H1 (cell line): Measurements from ENCODE around the gene TBC1D23. TPM values are rescaled to one million over a fixed set of nuclear protein-coding genes. Genes with fewer than 3 reads are reported as not detected.

Experiments used
- CTCF ChIA-PET: fragments of 300-600 bp; sonication (Branson Sonifier 250); formaldehyde crosslinking; loops from one replicate; lab custom pipeline; 2021; ENCODE audit not compliant: partially characterized antibody; lab: Charles Lee
- POLR2A ChIA-PET: fragments of 300-600 bp; sonication (Branson Sonifier 250); formaldehyde crosslinking; loops from one replicate; lab custom pipeline; 2021; ENCODE audit warnings: inconsistent platforms; ENCODE audit not compliant: partially characterized antibody; lab: Charles Lee
- DNase-seq, 2 experiments: peaks; one replicate each; pipeline versions ENCODE4 v3.0.0 to v3.0.0-alpha.2; 2010 to 2022; ENCODE audit warnings: low spot score in 2 of 2, low read depth in 1 of 2, mixed read lengths in 1 of 2
- FAIRE-seq: peaks from 2 replicates; lab custom pipeline; 2011; peaks lifted over from hg19 to GRCh38; lab: Jason Lieb, UNC
- H2AFZ ChIP-seq: 2 replicates; pipeline ENCODE4 v1.8.1; 2012; ENCODE audit warnings: low read length, inconsistent platforms
- H2AK5ac ChIP-seq: 2 replicates; pipeline ENCODE4 v1.6.1; 2013; ENCODE audit warnings: low read depth, low read length
- H2BK120ac ChIP-seq: replicated peaks from 2 replicates; pipeline ENCODE3; 2013; ENCODE audit warnings: low read depth, low read length, inconsistent platforms
- H2BK12ac ChIP-seq: 2 replicates; pipeline ENCODE4 v1.6.1; 2013; ENCODE audit warnings: low read depth, low read length
- H2BK15ac ChIP-seq: 2 replicates; pipeline ENCODE4 v1.6.1; 2013; ENCODE audit warnings: low read length
- H2BK20ac ChIP-seq: 2 replicates; pipeline ENCODE4 v1.6.1; 2013; ENCODE audit warnings: low read length
- H2BK5ac ChIP-seq: 2 replicates; pipeline ENCODE4 v1.6.1; 2013; ENCODE audit warnings: low read depth, low read length
- H3K14ac ChIP-seq: 2 replicates; pipeline ENCODE4 v1.6.1; 2013; ENCODE audit warnings: inconsistent platforms; ENCODE audit not compliant: insufficient read length
- H3K18ac ChIP-seq: 2 replicates; pipeline ENCODE4 v1.6.1; 2013; ENCODE audit warnings: low read length; ENCODE audit errors: extremely low read depth
- H3K23ac ChIP-seq: 2 replicates; pipeline ENCODE4 v1.6.1; 2013; ENCODE audit warnings: inconsistent platforms; ENCODE audit not compliant: insufficient read length
- H3K23me2 ChIP-seq: 2 replicates; pipeline ENCODE4 v1.6.1; 2013; ENCODE audit warnings: low read depth, low read length
- H3K27ac ChIP-seq: 2 replicates; pipeline ENCODE4 v1.6.1; 2011; ENCODE audit warnings: low read depth, low read length, inconsistent platforms
- H3K27me3 ChIP-seq, 4 experiments: replicated peaks in 1 of 4; 1 replicate in 1 of 4; 2 replicates in 3 of 4; pipeline versions ENCODE4 v1.6.1 to v1.8.1; 2011 to 2013; ENCODE audit warnings: low read length in 3 of 4, mild to moderate bottlenecking in 3 of 4, inconsistent platforms in 2 of 4, mixed read lengths in 2 of 4, moderate library complexity in 1 of 4; ENCODE audit not compliant: control insufficient read depth in 3 of 4, insufficient read depth in 3 of 4; ENCODE audit errors: extremely low read depth in 1 of 4
- H3K36me3 ChIP-seq, 4 experiments: 2 replicates each; pipeline versions ENCODE4 v1.6.1 to v1.8.1; 2011 to 2013; ENCODE audit warnings: mild to moderate bottlenecking in 4 of 4, low read length in 3 of 4, moderate library complexity in 2 of 4, control low read depth in 1 of 4, inconsistent platforms in 1 of 4; ENCODE audit not compliant: insufficient read depth in 4 of 4, control insufficient read depth in 2 of 4
- H3K4ac ChIP-seq: replicated peaks from 2 replicates; pipeline ENCODE3; 2013; ENCODE audit warnings: low read length, low read depth, mixed read lengths, inconsistent platforms; ENCODE audit not compliant: insufficient read length
- H3K4me1 ChIP-seq, 4 experiments: replicated peaks in 1 of 4; 1 replicate in 1 of 4; 2 replicates in 3 of 4; pipeline versions ENCODE4 v1.6.1 to v1.8.1; 2011 to 2013; ENCODE audit warnings: low read length in 3 of 4, inconsistent platforms in 2 of 4, mixed read lengths in 1 of 4; ENCODE audit not compliant: insufficient read depth in 4 of 4, control insufficient read depth in 3 of 4
- H3K4me2 ChIP-seq, 2 experiments: 2 replicates each; pipeline versions ENCODE4 v1.6.1 to v1.8.1; 2011 to 2013; ENCODE audit warnings: low read depth in 2 of 2, low read length in 2 of 2, control low read depth in 1 of 2, inconsistent platforms in 1 of 2, mild to moderate bottlenecking in 1 of 2; ENCODE audit not compliant: insufficient read depth in 1 of 2
- H3K4me3 ChIP-seq, 4 experiments: fragments of 200-600, 300-600 bp in 1 of 4; sonication (generic), shearing (Covaris generic), sonication (Bioruptor Twin) in 1 of 4; 2 replicates each; pipeline versions ENCODE4 v1.5.1 to v1.8.1; 2011 to 2016; ENCODE audit warnings: low read length in 4 of 4, low read depth in 3 of 4, control low read depth in 2 of 4, inconsistent platforms in 2 of 4, mild to moderate bottlenecking in 2 of 4, mixed read lengths in 1 of 4, moderate library complexity in 1 of 4; ENCODE audit not compliant: insufficient read depth in 2 of 4; ENCODE audit errors: extremely low read depth in 1 of 4
- H3K56ac ChIP-seq: replicated peaks from 2 replicates; pipeline ENCODE3; 2013; ENCODE audit warnings: low read depth, mild to moderate bottlenecking, mixed read lengths, low read length, inconsistent platforms; ENCODE audit not compliant: insufficient read length
- H3K79me1 ChIP-seq: 2 replicates; pipeline ENCODE4 v1.6.1; 2013; ENCODE audit warnings: low read depth, low read length, control low read depth
- H3K79me2 ChIP-seq, 2 experiments: 2 replicates each; pipeline versions ENCODE4 v1.6.1 to v1.8.1; 2012 to 2013; ENCODE audit warnings: low read length in 2 of 2, mild to moderate bottlenecking in 2 of 2, inconsistent platforms in 1 of 2; ENCODE audit not compliant: insufficient read depth in 2 of 2, control insufficient read depth in 1 of 2
- H3K9ac ChIP-seq, 4 experiments: replicated peaks in 1 of 4; 1 replicate in 1 of 4; 2 replicates in 3 of 4; pipeline versions ENCODE4 v1.6.1 to v1.8.1; 2011 to 2013; ENCODE audit warnings: low read depth in 3 of 4, low read length in 3 of 4, control low read depth in 2 of 4, mild to moderate bottlenecking in 2 of 4, moderate library complexity in 2 of 4, inconsistent platforms in 1 of 4; ENCODE audit errors: extremely low read depth in 1 of 4
- H3K9me3 ChIP-seq, 2 experiments: 2 replicates each; pipeline versions ENCODE4 v1.6.1 to v1.8.1; 2012 to 2013; ENCODE audit warnings: mild to moderate bottlenecking in 2 of 2, moderate library complexity in 2 of 2, control low read depth in 1 of 2, inconsistent platforms in 1 of 2, low read depth in 1 of 2, low read length in 1 of 2, mixed read lengths in 1 of 2; ENCODE audit not compliant: insufficient read depth in 2 of 2
- H4K20me1 ChIP-seq, 2 experiments: replicated peaks in 1 of 2; 2 replicates each; pipeline versions ENCODE3 to v1.8.1; 2011 to 2013; ENCODE audit warnings: inconsistent platforms in 2 of 2, low read length in 2 of 2, mild to moderate bottlenecking in 1 of 2; ENCODE audit not compliant: insufficient read depth in 2 of 2, control insufficient read depth in 1 of 2
- H4K5ac ChIP-seq: 2 replicates; pipeline ENCODE4 v1.6.1; 2013; ENCODE audit warnings: low read length, low read depth, mixed read lengths, inconsistent platforms; ENCODE audit not compliant: insufficient read length
- H4K8ac ChIP-seq: 2 replicates; pipeline ENCODE4 v1.8.0; 2013; ENCODE audit warnings: mild to moderate bottlenecking, moderate library complexity, low read length, inconsistent platforms; ENCODE audit not compliant: insufficient read depth; ENCODE audit errors: extremely low read depth
- H4K91ac ChIP-seq: replicated peaks from 2 replicates; pipeline ENCODE3; 2013; ENCODE audit warnings: low read length, mixed read lengths, inconsistent platforms; ENCODE audit not compliant: insufficient read length
- KDM4A ChIP-seq: IDR thresholded peaks from one replicate; pipeline ENCODE4 v1.7.1; 2012; ENCODE audit warnings: low read depth, mild to moderate bottlenecking, moderate library complexity, low read length, inconsistent platforms; ENCODE audit not compliant: severe bottlenecking
- NRF1 ChIP-seq: IDR thresholded peaks from 2 replicates; pipeline ENCODE4 v1.6.1; 2011; ENCODE audit warnings: mild to moderate bottlenecking, low read depth, low read length, improper control_type of control experiment
- TAF7 ChIP-seq: optimal IDR thresholded peaks from 2 replicates; pipeline ENCODE3; 2011; ENCODE audit warnings: low read depth, mild to moderate bottlenecking, inconsistent platforms, low read length, moderate library complexity, borderline replicate concordance
- WGBS, 2 experiments: shearing (Covaris generic) in 1 of 2; methylation state at CpG; one replicate each; pipeline versions ENCODE4 v1.1.6 to v1.1.7; 2013 to 2015; ENCODE audit warnings: low lambda C conversion rate in 2 of 2, mixed read lengths in 2 of 2, inconsistent platforms in 1 of 2, low coverage in 1 of 2, missing lambda C conversion rate in 1 of 2; ENCODE audit not compliant: insufficient replicate concordance in 2 of 2, insufficient coverage in 1 of 2, insufficient read length in 1 of 2; ENCODE audit errors: extremely low coverage in 1 of 2, missing lambda C conversion rate in 1 of 2; 5-methylcytosine and 5-hydroxymethylcytosine counted together
- polyA plus RNA-seq, 7 experiments: library from polyadenylated mRNA; depleted of rRNA in 3 of 7; stranded (reverse) in 5 of 7; unstranded in 2 of 7; fragments of >200 nt in 5 of 7; fragments of 200-250 nt in 2 of 7; gene quantifications; 1 replicate in 5 of 7; 2 replicates in 1 of 7; 4 replicates in 1 of 7; pipeline versions ENCODE4 v1.2.1 to v1.2.3, GENCODE V29; 2011 to 2013; ENCODE audit warnings: missing spikeins in 2 of 7, mixed read lengths in 2 of 7
- total RNA-seq: library from RNA; stranded (reverse); fragmentation: NEBNext Ultra II Directional; extraction: Animal tissue kit (Norgen Biotek cat#: 25700); gene quantifications from 2 replicates; pipeline ENCODE4 v1.2.1, GENCODE V29; 2021

Gene TBC1D23
- total and polyA plus RNA-seq, 2 of the 8 experiments (the other 6 are each of a cell fraction or from before 2014, with no cell fraction given): 6.4 to 29.3 TPM

DNA sequence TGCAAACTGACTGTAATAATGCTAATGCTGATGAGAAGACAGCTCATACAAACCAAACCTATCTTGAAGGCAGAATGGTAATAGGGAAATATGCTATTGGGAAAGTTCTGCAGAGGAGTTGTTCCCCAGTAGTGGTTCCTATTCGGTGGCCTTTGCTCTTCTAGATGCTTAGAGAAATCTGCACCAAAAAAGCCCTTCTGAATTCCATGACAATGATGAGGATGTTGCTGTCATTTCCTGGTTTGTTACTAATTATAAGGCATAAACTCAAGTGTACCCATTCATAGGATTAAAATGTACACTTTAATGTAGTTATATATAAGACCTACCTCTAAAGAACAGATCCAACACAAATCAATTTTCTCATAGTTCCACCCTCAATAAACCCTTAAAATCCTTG lies 110.0 kb downstream of the TBC1D23 start:
- Histone ChIP-seq H3K4me2 (no peak overlapping the region), H3K56ac (no peak overlapping the region), H3K4ac (no peak overlapping the region), H3K27me3 (no peaks in the 10 kb centered on the region), H2BK20ac (no peak overlapping the region), H3K9ac (no peak overlapping the region), H4K8ac (no peak overlapping the region), H3K23me2 (no peaks in the 10 kb centered on the region), H4K5ac (no peak overlapping the region), H3K79me2 (no peaks in the 10 kb centered on the region), H2BK5ac (no peak overlapping the region), H3K79me1 (0 out of 2 replicates have a peak, but pooled peaks cover 2% of the 10 kb centered on the region), H3K4me3 (no peak overlapping the region), H3K4me1 (no peaks in the 10 kb centered on the region), H2BK15ac (no peak overlapping the region), H3K36me3 (peaks cover 3 to 67% (median 28%) of the 10 kb centered on the region in 4 experiments), H4K20me1 (peaks cover 0 to 1% of the 10 kb centered on the region in 2 experiments), H2BK12ac (no peak overlapping the region), H3K9me3 (no peaks in the 10 kb centered on the region), H2AK5ac (no peak overlapping the region), H3K23ac (no peak overlapping the region), H2AFZ (no peak overlapping the region), H2BK120ac (no peak overlapping the region), H4K91ac (no peak overlapping the region), H3K27ac (no peak overlapping the region), H3K14ac (no peak overlapping the region), H3K18ac (no peak overlapping the region)
- POLR2A ChIA-PET: interaction anchor here (1.2 to 1.5 kb wide), 2 partner anchors 11 to 31 kb away, joined by 3 to 8 read pairs; partner anchors contain the start of gene LNP1
- CTCF ChIA-PET: interaction anchor here (0.9 kb wide), 1 partner anchor 16 kb away, joined by 5 read pairs; no protein-coding TSS in a partner anchor
- TF ChIP-seq TAF7: no peak
- no peak for TF ChIP-seq NRF1
- TF ChIP-seq KDM4A: no peak
- FAIRE-seq (no peak), DNase-seq (no peak)
- WGBS, 2 experiments: 88% methylated on average over 1 of the region's 1 CpG; no CpG with 5 or more reads in 1 of the 2 experiments
